SK-N-SH treated with all-trans-retinoic acid at 6 μM for 48 hours (cell line): ENCODE measurements around the gene EGFLAM.

Source experiments
- ATAC-seq: fragments of 200-7000 bp; cut with Tn5 transposase; 3 replicates; pipeline ENCODE4 v1.9.1; 2020; ENCODE audit warnings: mild to moderate bottlenecking, moderate library complexity
- ARNTL ChIP-seq: fragments of 450-650 bp; formaldehyde crosslinking; IDR thresholded peaks from 2 replicates; pipeline ENCODE4 v1.5.0; 2020; ENCODE audit warnings: low read depth, mild to moderate bottlenecking, moderate library complexity, borderline replicate concordance
- BACH2 ChIP-seq: fragments of 250-450 bp; sonication (Bioruptor Pico); IDR thresholded peaks from 2 replicates; pipeline ENCODE4 v1.9.0; 2021; ENCODE audit warnings: mild to moderate bottlenecking, borderline replicate concordance
- CSDC2 ChIP-seq: fragments of 250-450 bp; sonication (Bioruptor Pico); IDR thresholded peaks from 2 replicates; pipeline ENCODE4 v1.5.0; 2020; ENCODE audit warnings: mild to moderate bottlenecking, moderate library complexity
- ESRRG ChIP-seq: fragments of 250-450 bp; sonication (Bioruptor Pico); IDR thresholded peaks from 2 replicates; pipeline ENCODE4 v1.6.1; 2021; ENCODE audit warnings: mild to moderate bottlenecking
- GLIS3 ChIP-seq: fragments of 250-450 bp; sonication (Bioruptor Pico); IDR thresholded peaks from 2 replicates; pipeline ENCODE4 v1.5.0; 2020; ENCODE audit warnings: mild to moderate bottlenecking, moderate library complexity
- ISL1 ChIP-seq: fragments of 250-450 bp; sonication (Bioruptor Pico); IDR thresholded peaks from 2 replicates; pipeline ENCODE4 v2.1.2; 2022; ENCODE audit warnings: mild to moderate bottlenecking, moderate library complexity
- OSR1 ChIP-seq: fragments of 250-450 bp; sonication (Bioruptor Pico); IDR thresholded peaks from 2 replicates; pipeline ENCODE4 v1.8.0; 2022; ENCODE audit warnings: moderate library complexity, mild to moderate bottlenecking, inconsistent platforms
- PPARA ChIP-seq: fragments of 250-450 bp; sonication (Bioruptor Pico); IDR thresholded peaks from 2 replicates; pipeline ENCODE4 v1.5.0; 2020; ENCODE audit warnings: mild to moderate bottlenecking, borderline replicate concordance
- RARB ChIP-seq: fragments of 250-450 bp; sonication (Bioruptor Pico); IDR thresholded peaks from 2 replicates; pipeline ENCODE4 v1.8.0; 2021; ENCODE audit warnings: mild to moderate bottlenecking, moderate library complexity
- SNAI2 ChIP-seq: fragments of 250-450 bp; sonication (Bioruptor Pico); IDR thresholded peaks from 2 replicates; pipeline ENCODE4 v1.5.0; 2020; ENCODE audit warnings: mild to moderate bottlenecking, moderate library complexity
- TCF4 ChIP-seq: fragments of 250-450 bp; sonication (Bioruptor Pico); IDR thresholded peaks from 2 replicates; pipeline ENCODE4 v1.8.0; 2021; ENCODE audit warnings: mild to moderate bottlenecking, moderate library complexity, borderline replicate concordance
- TOX ChIP-seq: fragments of 250-450 bp; sonication (Bioruptor Pico); IDR thresholded peaks from 2 replicates; pipeline ENCODE4 v1.8.0; 2021; ENCODE audit warnings: mild to moderate bottlenecking, moderate library complexity, borderline replicate concordance
- ZC3H10 ChIP-seq: fragments of 250-450 bp; sonication (Bioruptor Pico); IDR thresholded peaks from 2 replicates; pipeline ENCODE4 v1.5.1; 2021; ENCODE audit warnings: mild to moderate bottlenecking, moderate library complexity
- ZFP3 ChIP-seq: fragments of 250-450 bp; sonication (Bioruptor Pico); IDR thresholded peaks from 2 replicates; pipeline ENCODE4 v1.5.0; 2020; ENCODE audit warnings: mild to moderate bottlenecking, moderate library complexity
- ZFP30 ChIP-seq: fragments of 450-650 bp; formaldehyde crosslinking; IDR thresholded peaks from 2 replicates; pipeline ENCODE4 v1.5.0; 2022; ENCODE audit warnings: mild to moderate bottlenecking, moderate library complexity
- ZNF565 ChIP-seq: fragments of 450-650 bp; formaldehyde crosslinking; conservative IDR thresholded peaks from 2 replicates; pipeline ENCODE4 v1.5.0; 2020; ENCODE audit warnings: low read depth, mild to moderate bottlenecking, moderate library complexity
- ZNF70 ChIP-seq: fragments of 450-650 bp; formaldehyde crosslinking; IDR thresholded peaks from 2 replicates; pipeline ENCODE4 v1.5.0; 2020; ENCODE audit warnings: mild to moderate bottlenecking, moderate library complexity
- ZNF8 ChIP-seq: fragments of 450-650 bp; formaldehyde crosslinking; IDR thresholded peaks from 2 replicates; pipeline ENCODE4 v1.5.0; 2020; ENCODE audit warnings: mild to moderate bottlenecking, moderate library complexity
- TF ChIP-seq, protein P1 (sequence below): fragments of 250-450 bp; sonication (Bioruptor Pico); IDR thresholded peaks from 2 replicates; pipeline ENCODE4 v1.5.0; 2020; ENCODE audit warnings: mild to moderate bottlenecking, moderate library complexity
- TF ChIP-seq, protein P2 (sequence below): fragments of 250-450 bp; sonication (Bioruptor Pico); IDR thresholded peaks from 2 replicates; pipeline ENCODE4 v1.8.0; 2020; ENCODE audit warnings: mild to moderate bottlenecking, moderate library complexity, borderline replicate concordance
- TF ChIP-seq, protein P3 (sequence below): fragments of 250-450 bp; sonication (Bioruptor Pico); IDR thresholded peaks from 2 replicates; pipeline ENCODE4 v1.5.1; 2021; ENCODE audit warnings: mild to moderate bottlenecking, moderate library complexity
- TF ChIP-seq, protein P4 (sequence below): fragments of 250-450 bp; sonication (Bioruptor Pico); IDR thresholded peaks from 2 replicates; pipeline ENCODE4 v1.5.1; 2020; ENCODE audit warnings: low read depth, mild to moderate bottlenecking, moderate library complexity

EGFLAM gene

DNA sequence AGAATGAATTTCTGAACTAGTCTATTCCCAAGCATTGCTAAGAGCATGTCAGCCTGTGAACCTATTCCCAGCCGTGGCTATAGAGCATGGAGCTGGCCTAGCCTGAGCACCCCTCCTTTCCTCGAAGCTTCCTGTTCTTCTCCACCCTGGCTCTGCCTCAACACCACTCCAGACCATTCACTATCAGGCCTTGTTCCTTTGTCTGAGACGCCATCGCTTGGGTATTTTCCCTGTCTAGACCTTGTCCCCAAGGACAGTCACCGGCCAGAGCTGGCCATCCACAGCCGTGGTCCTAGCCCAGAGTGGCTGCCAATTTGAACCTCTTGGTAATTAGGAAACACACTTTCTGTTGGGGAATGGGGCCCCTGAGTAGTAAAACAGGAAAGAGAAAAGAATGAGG lies 192.3 kb downstream of the EGFLAM start:
- no peak for ATAC-seq

DNA sequence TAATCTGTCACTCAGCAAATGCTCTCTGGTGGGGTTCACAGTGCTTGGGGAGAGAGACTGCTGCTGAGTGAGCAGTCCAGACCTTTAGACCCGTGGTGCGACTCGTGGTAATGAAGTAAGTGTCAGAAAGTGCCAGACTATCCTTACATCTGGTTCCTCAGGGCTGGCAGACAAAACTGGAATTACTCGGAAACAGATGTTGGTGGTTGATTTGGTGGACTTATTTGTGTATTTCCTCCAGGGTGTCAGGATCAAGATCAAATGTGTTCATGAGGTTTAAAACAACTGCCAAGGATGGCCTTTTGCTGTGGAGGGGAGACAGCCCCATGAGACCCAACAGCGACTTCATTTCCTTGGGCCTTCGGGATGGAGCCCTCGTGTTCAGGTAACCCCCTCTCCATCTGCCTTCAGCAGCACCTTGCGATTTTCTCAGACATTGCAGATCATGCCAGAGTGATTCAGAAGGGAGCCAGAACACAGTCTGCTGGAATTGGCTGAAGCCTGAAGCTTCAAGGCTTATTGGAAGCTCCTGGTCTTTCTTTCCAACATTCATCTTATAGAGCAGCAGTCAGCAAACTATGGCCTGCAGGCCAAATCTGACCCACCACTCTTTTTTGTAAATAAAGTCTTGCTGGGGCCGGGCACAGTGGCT lies 192.8 kb downstream of the EGFLAM start:
- no peak for TF ChIP-seq ZNF8 (CRISPR knock-in tag)
- TF ChIP-seq, protein P1, sequence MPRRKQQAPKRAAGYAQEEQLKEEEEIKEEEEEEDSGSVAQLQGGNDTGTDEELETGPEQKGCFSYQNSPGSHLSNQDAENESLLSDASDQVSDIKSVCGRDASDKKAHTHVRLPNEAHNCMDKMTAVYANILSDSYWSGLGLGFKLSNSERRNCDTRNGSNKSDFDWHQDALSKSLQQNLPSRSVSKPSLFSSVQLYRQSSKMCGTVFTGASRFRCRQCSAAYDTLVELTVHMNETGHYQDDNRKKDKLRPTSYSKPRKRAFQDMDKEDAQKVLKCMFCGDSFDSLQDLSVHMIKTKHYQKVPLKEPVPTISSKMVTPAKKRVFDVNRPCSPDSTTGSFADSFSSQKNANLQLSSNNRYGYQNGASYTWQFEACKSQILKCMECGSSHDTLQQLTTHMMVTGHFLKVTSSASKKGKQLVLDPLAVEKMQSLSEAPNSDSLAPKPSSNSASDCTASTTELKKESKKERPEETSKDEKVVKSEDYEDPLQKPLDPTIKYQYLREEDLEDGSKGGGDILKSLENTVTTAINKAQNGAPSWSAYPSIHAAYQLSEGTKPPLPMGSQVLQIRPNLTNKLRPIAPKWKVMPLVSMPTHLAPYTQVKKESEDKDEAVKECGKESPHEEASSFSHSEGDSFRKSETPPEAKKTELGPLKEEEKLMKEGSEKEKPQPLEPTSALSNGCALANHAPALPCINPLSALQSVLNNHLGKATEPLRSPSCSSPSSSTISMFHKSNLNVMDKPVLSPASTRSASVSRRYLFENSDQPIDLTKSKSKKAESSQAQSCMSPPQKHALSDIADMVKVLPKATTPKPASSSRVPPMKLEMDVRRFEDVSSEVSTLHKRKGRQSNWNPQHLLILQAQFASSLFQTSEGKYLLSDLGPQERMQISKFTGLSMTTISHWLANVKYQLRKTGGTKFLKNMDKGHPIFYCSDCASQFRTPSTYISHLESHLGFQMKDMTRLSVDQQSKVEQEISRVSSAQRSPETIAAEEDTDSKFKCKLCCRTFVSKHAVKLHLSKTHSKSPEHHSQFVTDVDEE (CRISPR knock-in tag): no peak
- no peak for TF ChIP-seq BACH2 (CRISPR knock-in tag)
- TF ChIP-seq SNAI2 (CRISPR knock-in tag): no peak
- no peak for TF ChIP-seq ESRRG (CRISPR knock-in tag)
- no peak for ATAC-seq

More for the DNA sequence above, 192.3 kb downstream of the EGFLAM start:
- TF ChIP-seq, protein P2, sequence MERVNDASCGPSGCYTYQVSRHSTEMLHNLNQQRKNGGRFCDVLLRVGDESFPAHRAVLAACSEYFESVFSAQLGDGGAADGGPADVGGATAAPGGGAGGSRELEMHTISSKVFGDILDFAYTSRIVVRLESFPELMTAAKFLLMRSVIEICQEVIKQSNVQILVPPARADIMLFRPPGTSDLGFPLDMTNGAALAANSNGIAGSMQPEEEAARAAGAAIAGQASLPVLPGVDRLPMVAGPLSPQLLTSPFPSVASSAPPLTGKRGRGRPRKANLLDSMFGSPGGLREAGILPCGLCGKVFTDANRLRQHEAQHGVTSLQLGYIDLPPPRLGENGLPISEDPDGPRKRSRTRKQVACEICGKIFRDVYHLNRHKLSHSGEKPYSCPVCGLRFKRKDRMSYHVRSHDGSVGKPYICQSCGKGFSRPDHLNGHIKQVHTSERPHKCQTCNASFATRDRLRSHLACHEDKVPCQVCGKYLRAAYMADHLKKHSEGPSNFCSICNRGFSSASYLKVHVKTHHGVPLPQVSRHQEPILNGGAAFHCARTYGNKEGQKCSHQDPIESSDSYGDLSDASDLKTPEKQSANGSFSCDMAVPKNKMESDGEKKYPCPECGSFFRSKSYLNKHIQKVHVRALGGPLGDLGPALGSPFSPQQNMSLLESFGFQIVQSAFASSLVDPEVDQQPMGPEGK: no peak
- TF ChIP-seq ZC3H10 (CRISPR knock-in tag): no peak
- no peak for TF ChIP-seq ZFP30
- TF ChIP-seq, protein P3, sequence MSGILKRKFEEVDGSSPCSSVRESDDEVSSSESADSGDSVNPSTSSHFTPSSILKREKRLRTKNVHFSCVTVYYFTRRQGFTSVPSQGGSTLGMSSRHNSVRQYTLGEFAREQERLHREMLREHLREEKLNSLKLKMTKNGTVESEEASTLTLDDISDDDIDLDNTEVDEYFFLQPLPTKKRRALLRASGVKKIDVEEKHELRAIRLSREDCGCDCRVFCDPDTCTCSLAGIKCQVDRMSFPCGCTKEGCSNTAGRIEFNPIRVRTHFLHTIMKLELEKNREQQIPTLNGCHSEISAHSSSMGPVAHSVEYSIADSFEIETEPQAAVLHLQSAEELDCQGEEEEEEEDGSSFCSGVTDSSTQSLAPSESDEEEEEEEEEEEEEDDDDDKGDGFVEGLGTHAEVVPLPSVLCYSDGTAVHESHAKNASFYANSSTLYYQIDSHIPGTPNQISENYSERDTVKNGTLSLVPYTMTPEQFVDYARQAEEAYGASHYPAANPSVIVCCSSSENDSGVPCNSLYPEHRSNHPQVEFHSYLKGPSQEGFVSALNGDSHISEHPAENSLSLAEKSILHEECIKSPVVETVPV: no peak

DNA sequence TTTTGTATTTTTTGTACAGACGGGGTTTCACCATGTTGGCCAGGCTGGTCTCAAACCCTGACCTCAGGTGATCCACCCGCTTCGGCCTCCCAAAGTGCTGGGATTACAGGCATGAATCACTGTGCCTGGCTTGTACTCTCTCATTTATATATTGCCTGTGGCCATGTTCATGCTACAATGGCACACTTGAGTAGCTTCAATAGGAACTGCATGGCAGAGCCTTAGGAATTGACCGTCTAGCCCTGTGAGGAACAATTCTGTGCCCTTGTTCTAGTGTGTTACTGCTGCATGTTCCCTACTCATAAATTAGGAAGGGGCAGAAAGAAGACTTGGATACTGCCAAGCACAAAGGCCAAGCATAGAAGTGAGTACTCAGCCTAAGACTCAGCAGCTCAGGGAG lies 193.8 kb downstream of the EGFLAM start:
- no peak for ATAC-seq
- TF ChIP-seq ESRRG (CRISPR knock-in tag) (no peak), ZC3H10 (CRISPR knock-in tag) (no peak), GLIS3 (CRISPR knock-in tag) (no peak), ZNF565 (CRISPR knock-in tag) (no peak), ZNF70 (no peak), BACH2 (CRISPR knock-in tag) (no peak), SNAI2 (CRISPR knock-in tag) (no peak), ARNTL (CRISPR knock-in tag) (no peak), TOX (CRISPR knock-in tag) (no peak), OSR1 (CRISPR knock-in tag) (no peak), RARB (no peak), ZFP30 (no peak), TCF4 (CRISPR knock-in tag) (no peak), ISL1 (CRISPR knock-in tag) (no peak), PPARA (CRISPR knock-in tag) (no peak), ZFP3 (CRISPR knock-in tag) (no peak), CSDC2 (CRISPR knock-in tag) (no peak)
- TF ChIP-seq, protein P1 (CRISPR knock-in tag): no peak
- TF ChIP-seq, protein P2: no peak
- TF ChIP-seq, protein P4, sequence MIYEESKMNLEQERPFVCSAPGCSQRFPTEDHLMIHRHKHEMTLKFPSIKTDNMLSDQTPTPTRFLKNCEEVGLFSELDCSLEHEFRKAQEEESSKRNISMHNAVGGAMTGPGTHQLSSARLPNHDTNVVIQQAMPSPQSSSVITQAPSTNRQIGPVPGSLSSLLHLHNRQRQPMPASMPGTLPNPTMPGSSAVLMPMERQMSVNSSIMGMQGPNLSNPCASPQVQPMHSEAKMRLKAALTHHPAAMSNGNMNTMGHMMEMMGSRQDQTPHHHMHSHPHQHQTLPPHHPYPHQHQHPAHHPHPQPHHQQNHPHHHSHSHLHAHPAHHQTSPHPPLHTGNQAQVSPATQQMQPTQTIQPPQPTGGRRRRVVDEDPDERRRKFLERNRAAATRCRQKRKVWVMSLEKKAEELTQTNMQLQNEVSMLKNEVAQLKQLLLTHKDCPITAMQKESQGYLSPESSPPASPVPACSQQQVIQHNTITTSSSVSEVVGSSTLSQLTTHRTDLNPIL: no peak
